G401 (cell line): ENCODE results near the gene PLAGL1. TPM values are rescaled to one million over a fixed set of nuclear protein-coding genes. Genes with fewer than 3 reads are reported as not detected.

Source experiments
- DNase-seq: peaks from one replicate; pipeline ENCODE4 v3.0.0-alpha.2; 2015; ENCODE audit warnings: low spot score
- in situ Hi-C: cut with HindIII; loops from 2 replicates; pipeline ENCODE4 v1.10.0; 2016; ENCODE audit warnings: low sequenced_read_pairs, mixed read lengths
- total RNA-seq: library from RNA; depleted of rRNA; stranded (reverse); fragments of >200 nt; shearing (Covaris generic); gene quantifications from 2 replicates; pipeline ENCODE4 v1.2.3, GENCODE V29; 2014; rRNA removed

Gene PLAGL1
- total RNA-seq, 1 experiment from 2014 or later = 9.9 TPM

GRCh38 chr6:143901885-143902750, 105.9 kb downstream of the PLAGL1 start:
- in situ Hi-C loops = no loop called here
- DNase-seq = no peak

GRCh38 chr6:143900358-143900757, 107.7 kb downstream of the PLAGL1 start:
- in situ Hi-C loops = no loop called here
- DNase-seq = no peak

DNA sequence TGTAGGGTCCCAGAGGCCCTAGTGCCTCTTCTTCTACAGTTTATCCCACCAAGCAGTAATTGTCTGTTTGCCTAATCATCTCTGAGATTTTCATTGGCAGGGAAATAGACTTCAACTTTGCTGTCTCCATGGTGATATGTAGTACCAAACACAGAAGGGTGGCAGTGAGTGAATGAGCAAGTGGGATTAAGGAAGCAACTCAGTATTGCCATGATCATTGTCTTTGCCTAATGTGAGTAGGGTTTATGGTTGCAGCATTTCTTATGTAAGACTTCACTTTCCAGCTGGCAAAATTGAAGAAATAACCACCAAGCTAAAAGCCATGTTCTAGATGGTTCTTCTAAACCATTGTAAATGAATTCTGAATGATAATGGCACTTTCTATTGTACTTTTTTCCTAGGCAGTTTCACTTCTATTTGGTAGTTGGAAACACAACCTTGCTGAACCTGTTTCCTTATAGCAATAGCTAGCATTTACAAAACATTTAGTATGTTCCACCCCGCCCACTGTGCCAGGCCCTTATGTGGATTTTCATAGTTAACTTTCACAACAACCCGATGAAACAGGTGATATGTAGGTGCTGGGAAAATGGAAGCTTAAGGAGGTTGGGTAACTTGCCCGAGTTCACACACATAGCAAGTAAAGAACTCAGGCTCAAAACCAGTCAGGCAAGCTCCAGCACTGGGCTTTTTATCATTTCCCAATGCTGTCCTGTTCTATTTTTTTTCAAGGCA, 111.8 kb downstream of the PLAGL1 start:
- no peak for DNase-seq
- in situ Hi-C loops = no loop called here

DNA sequence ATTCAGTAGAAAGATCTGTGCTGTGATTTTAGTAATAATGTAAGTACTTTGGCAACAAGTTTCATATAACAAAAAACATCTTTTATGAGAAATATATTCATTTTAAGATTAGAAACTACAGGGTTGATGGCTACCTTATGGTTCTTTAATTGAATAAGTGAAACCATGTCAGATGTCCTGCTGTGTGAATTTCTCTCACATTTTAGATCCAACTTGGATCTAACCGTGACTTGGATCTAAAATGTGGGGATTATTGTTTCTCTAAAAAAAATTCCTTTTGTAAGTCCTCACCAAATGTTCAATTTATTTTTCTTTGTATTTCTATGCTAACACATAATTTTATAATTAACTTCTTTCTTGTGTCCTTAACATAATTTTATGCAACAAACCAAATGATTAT, 113.4 kb downstream of the PLAGL1 start:
- no peak for DNase-seq
- in situ Hi-C loops = no loop called here

Other genes starting within 250 kb of the PLAGL1 start
- 33.8 and 37.0 TPM in 2 replicates for gene LTV1, start 164.9 kb downstream of the PLAGL1 start, total RNA-seq
- not detected in 2 replicates for gene ZC2HC1B, start 143.8 kb downstream of the PLAGL1 start, total RNA-seq
- gene SF3B5, start 87.3 kb upstream of the PLAGL1 start, total RNA-seq = 100 and 214 TPM in 2 replicates
- gene STX11, start 142.3 kb upstream of the PLAGL1 start, total RNA-seq = 0.07 TPM in 1 of 2 replicates, not detected in the other